ENCODE data around the gene TUSC2. TPM values are rescaled to one million over a fixed set of nuclear protein-coding genes. Genes with fewer than 3 reads are reported as not detected.

Gene TUSC2
- total RNA-seq, 1 donor from 2014 or later: 16.9 TPM

GRCh38 chr3:50296721-50297383 lies 31.2 kb downstream of the TUSC2 start:
- Mint-ChIP-seq H3K27ac (ENCODE audit: unreplicated experiment) (no peak overlapping the region), H3K27me3 (ENCODE audit: unreplicated experiment) (no peaks in the 10 kb centered on the region), H3K4me1 (ENCODE audit: unreplicated experiment) (peaks cover 29% of the 10 kb centered on the region), H3K36me3 (ENCODE audit: unreplicated experiment) (no peaks in the 10 kb centered on the region), H3K9me3 (ENCODE audit: unreplicated experiment) (no peaks in the 10 kb centered on the region), H3K4me3 (ENCODE audit: unreplicated experiment) (no peak overlapping the region)
- DNase-seq (ENCODE audit: extremely low spot score, unreplicated experiment): no peak
- TF ChIP-seq, protein P1, sequence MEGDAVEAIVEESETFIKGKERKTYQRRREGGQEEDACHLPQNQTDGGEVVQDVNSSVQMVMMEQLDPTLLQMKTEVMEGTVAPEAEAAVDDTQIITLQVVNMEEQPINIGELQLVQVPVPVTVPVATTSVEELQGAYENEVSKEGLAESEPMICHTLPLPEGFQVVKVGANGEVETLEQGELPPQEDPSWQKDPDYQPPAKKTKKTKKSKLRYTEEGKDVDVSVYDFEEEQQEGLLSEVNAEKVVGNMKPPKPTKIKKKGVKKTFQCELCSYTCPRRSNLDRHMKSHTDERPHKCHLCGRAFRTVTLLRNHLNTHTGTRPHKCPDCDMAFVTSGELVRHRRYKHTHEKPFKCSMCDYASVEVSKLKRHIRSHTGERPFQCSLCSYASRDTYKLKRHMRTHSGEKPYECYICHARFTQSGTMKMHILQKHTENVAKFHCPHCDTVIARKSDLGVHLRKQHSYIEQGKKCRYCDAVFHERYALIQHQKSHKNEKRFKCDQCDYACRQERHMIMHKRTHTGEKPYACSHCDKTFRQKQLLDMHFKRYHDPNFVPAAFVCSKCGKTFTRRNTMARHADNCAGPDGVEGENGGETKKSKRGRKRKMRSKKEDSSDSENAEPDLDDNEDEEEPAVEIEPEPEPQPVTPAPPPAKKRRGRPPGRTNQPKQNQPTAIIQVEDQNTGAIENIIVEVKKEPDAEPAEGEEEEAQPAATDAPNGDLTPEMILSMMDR (IDR thresholded peaks at IDR 0.05): no peak

DNA sequence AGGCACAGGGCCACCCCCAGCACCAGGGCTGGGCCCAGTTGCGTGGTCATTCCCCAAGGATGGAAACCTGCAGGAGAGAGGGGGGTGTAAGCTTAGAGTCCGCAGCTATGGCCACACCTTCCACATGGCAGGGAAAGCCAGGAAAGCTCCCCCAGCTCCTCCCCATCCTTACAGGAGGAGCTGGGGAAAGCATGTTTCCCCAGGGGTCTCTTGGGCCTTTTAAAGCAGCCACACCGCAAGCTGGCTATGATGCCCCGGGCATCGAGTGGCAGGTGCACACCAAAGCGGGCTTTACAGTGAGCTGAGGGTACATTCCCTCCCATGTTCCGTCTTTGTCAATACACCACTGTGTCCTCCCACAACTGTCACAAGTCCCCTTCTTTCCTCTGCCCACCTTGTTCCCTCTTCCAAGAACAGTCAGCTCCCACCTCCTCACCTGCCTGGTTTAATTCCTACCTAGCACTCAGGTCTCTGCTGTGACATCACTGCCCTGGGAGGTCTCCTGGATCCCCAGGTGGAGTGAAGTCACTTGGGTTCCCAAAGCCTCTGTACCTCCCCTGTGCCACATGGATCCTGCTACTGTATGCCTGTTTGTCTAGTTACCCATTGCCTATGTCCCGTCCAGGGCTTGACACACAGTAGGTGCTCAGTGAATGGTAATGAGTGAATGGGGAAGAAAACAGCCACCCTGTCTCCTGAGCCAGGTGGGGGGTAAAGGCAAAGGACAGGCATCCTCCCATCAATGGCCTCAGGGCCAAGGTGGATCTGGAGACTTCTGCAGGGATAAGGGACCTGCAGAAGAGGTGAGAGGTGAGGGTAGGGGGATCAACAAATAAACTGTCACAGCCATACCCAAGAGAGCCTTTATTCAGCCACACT lies 32.2 kb downstream of the TUSC2 start:
- Mint-ChIP-seq H3K27ac (ENCODE audit: unreplicated experiment) (no peak overlapping the region), H3K4me3 (ENCODE audit: unreplicated experiment) (no peak overlapping the region), H3K36me3 (ENCODE audit: unreplicated experiment) (no peaks in the 10 kb centered on the region), H3K4me1 (ENCODE audit: unreplicated experiment) (peaks cover 32% of the 10 kb centered on the region), H3K27me3 (ENCODE audit: unreplicated experiment) (no peaks in the 10 kb centered on the region), H3K9me3 (ENCODE audit: unreplicated experiment) (no peaks in the 10 kb centered on the region)
- no peak for DNase-seq (ENCODE audit: extremely low spot score, unreplicated experiment)
- TF ChIP-seq, protein P1 (IDR thresholded peaks at IDR 0.05): no peak

DNA sequence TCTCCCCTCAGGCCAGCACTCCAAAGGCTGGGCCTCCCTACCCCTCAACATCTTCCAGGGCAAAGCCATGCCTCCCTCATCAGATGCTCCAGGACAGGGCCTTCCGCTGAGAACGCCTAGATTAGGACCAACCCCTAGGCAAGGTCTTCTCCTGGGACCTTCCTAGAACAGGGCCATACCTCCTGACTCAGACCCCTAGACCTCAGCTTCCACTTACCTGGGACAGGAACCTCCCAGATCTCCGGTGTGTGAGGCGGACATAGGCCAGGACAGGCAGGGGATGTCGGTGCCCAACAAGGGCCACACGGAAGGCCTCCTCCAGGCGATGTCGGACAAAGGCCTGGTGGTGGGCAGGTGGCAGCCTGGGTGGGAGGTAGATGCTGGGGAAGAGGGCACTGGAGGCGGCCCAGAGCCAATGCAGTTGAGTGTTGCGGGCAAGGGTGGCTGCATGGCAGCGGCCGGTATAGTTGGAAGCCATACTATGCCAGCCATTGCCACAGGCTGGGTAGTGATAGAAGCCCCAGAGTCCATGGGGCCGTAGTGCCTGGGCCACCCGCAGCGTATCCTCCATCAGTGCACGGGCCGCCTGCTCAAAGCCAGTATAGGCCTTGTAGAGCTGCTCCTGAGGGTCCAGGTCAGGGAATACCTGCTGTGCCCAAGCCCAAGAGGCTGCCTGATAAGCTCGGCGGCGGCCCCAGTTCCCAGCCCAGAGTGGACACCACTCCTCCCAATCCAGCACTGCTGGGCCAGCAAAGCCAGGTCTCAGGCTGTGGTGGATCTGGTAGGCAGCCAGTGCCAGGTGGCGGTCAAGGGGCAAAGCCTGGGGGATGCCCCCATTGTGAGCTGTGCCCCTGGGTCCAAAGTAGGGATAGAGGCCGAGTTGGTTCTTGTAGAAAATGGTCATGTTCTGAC lies 33.3 kb downstream of the TUSC2 start:
- peaks cover 3% of the 10 kb centered on the region for H3K36me3 Mint-ChIP-seq (ENCODE audit: unreplicated experiment)
- TF ChIP-seq, protein P1 (IDR thresholded peaks at IDR 0.05): no peak
- H3K9me3 Mint-ChIP-seq (ENCODE audit: unreplicated experiment): no peaks in the 10 kb centered on the region
- no peak overlapping the region for H3K27ac Mint-ChIP-seq (ENCODE audit: unreplicated experiment)
- no peak overlapping the region for H3K4me3 Mint-ChIP-seq (ENCODE audit: unreplicated experiment)
- no peak for DNase-seq (ENCODE audit: extremely low spot score, unreplicated experiment)
- no peaks in the 10 kb centered on the region for H3K27me3 Mint-ChIP-seq (ENCODE audit: unreplicated experiment)
- peaks cover 25% of the 10 kb centered on the region for H3K4me1 Mint-ChIP-seq (ENCODE audit: unreplicated experiment)

DNA sequence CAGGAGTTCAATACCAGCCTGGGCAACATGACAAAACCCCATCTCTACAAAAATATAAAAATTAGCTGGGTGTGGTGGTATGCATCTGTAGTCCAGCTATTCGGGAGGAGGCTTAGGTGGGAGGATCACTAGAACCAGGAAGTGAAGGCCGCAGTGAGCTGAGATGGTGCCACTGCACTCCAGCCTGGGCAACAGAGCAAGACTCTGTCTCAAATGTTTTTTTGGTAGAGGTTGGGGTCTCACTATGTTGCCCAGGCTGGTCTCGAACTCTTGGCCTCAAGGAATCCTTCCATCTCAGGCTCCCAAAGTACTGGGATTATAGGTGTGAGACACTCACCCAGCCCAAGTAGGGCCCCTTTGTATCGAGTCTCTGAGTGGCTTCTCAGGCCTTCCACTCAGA lies 33.9 kb downstream of the TUSC2 start:
- Mint-ChIP-seq H3K9me3 (ENCODE audit: unreplicated experiment) (no peaks in the 10 kb centered on the region), H3K4me1 (ENCODE audit: unreplicated experiment) (peaks cover 21% of the 10 kb centered on the region), H3K4me3 (ENCODE audit: unreplicated experiment) (no peak overlapping the region), H3K27me3 (ENCODE audit: unreplicated experiment) (no peaks in the 10 kb centered on the region), H3K36me3 (ENCODE audit: unreplicated experiment) (peaks cover 3% of the 10 kb centered on the region), H3K27ac (ENCODE audit: unreplicated experiment) (no peak overlapping the region)
- TF ChIP-seq, protein P1 (IDR thresholded peaks at IDR 0.05): no peak
- DNase-seq (ENCODE audit: extremely low spot score, unreplicated experiment): no peak

Data from osteocyte (in vitro differentiated cells).